ENCODE measurements around the gene XRN2.
"Not testable (repeated sequence)": the region's sequence is repeated elsewhere in the genome, so short reads cannot be mapped to it uniquely, and the experiment has no call there.

The XRN2 gene

DNA sequence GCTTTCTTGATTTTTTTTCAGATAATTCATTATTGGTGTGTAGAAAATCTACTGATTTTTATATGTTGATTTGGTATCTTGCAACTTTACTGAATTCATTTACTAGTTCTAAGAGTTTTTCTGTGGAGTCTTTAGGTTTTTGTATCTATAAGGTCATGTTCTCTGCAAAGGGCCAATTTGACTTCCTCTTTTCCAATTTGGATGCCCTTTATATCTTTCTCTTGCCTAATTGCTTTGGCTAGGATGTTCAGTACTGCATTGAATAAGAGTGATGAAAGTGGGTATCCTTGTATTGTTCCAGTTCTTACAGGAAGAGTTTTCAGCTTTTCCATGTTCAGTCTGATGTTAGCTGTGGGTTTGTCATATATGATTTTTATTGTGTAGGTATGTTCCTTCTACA, 108.6 kb downstream of the XRN2 start:
- Histone ChIP-seq H3K4me1 (no peaks in the 10 kb centered on the region), H3K4me3 (no peak overlapping the region), H3K9me3 (peaks cover 15% of the 10 kb centered on the region), H3K9ac (no peak overlapping the region), H3K36me3 (no peaks in the 10 kb centered on the region), H3K27ac (no peak overlapping the region), H3K4me2 (no peak overlapping the region), H3K27me3 (no peaks in the 10 kb centered on the region), H4K20me1 (no peaks in the 10 kb centered on the region)
- TF ChIP-seq Cebpa-rat (IDR thresholded peaks at IDR 0.05) = no peak

DNA sequence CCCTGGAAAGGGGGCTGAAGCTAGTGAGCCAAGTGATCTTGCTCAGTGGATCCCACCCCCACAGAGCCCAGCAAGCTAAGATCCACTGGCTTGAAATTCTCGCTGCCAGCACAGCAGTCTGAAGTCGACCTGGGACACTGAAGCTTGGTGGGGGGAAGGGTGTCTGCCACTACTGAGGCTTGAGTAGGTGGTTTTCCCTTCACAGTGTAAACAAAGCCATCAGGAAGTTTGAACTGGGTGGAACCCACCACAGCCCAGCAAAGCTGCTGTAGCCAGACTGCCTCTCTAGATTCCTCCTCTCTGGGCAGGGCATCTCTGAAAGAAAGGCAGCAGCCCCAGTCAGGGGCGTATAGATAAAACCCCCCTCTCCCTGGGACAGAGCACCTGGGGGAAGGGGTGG, 110.9 kb downstream of the XRN2 start:
- not testable (repeated sequence) for H3K27me3 ChIP-seq, H3K36me3 ChIP-seq, H3K27ac ChIP-seq, H3K4me2 ChIP-seq, H3K9ac ChIP-seq, H3K4me1 ChIP-seq, H3K4me3 ChIP-seq, H4K20me1 ChIP-seq
- H3K9me3 ChIP-seq = peaks cover 15% of the 10 kb centered on the region

DNA sequence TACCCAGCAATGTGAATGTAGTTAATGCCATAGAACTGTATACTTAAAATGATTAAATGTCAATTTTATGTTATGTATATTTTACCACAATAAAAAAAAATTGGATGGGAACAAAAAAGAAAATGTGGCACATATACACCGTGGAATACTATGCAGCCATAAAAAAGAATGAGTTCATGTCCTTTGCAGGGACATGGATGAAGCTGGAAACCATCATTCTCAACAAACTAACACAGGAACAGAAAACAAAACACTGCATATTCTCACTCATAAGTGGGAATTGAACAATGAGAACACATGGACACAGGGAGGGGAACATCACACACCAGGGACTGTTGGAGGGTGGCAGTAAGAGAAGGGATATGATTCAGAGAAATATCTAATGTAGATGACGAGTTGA, 116.0 kb downstream of the XRN2 start:
- H3K4me2 ChIP-seq, H3K4me3 ChIP-seq, H3K36me3 ChIP-seq, H3K27ac ChIP-seq, H4K20me1 ChIP-seq, H3K9ac ChIP-seq, H3K27me3 ChIP-seq, H3K4me1 ChIP-seq: not testable (repeated sequence)
- H3K9me3 ChIP-seq = peaks cover 19% of the 10 kb centered on the region

DNA sequence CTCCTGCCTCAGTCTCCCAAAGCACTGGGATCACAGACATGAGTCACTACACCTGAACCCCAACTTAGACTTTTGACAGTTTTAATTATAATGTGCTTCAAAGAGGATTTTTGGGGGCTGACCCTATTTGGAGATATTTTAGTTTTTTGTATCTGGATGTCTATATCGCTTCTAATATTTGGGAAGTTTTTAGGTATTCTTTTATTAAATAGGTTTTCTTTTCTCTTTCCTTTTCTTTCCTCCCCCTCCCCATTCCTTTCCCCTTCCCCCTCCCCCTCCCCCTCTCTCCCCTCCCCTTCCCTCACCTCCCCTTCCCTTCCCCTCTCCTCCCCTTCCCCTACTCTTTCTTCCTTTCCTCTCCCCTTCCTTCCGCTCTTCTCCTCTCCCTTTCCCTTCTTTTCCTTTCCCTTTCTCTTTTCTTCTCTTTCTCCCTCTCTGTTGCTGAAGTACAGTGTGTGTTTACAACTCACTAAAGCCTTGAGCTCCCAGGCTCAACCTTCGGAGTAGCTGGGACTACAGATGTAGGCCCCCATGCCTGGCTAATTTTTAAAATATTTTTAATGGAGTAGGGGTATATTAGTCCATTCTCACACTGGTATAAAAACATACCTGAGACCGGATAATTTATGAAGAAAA, 118.6 kb downstream of the XRN2 start:
- no peak overlapping the region for H3K9ac ChIP-seq
- TF ChIP-seq Cebpa-rat (IDR thresholded peaks at IDR 0.05) = no peak
- H3K36me3 ChIP-seq = no peaks in the 10 kb centered on the region
- no peaks in the 10 kb centered on the region for H3K27me3 ChIP-seq
- H3K4me2 ChIP-seq = no peak overlapping the region
- H4K20me1 ChIP-seq = no peaks in the 10 kb centered on the region
- no peak overlapping the region for H3K4me3 ChIP-seq
- H3K4me1 ChIP-seq = no peaks in the 10 kb centered on the region
- no peak overlapping the region for H3K27ac ChIP-seq
- H3K9me3 ChIP-seq = peaks cover 40% of the 10 kb centered on the region

DNA sequence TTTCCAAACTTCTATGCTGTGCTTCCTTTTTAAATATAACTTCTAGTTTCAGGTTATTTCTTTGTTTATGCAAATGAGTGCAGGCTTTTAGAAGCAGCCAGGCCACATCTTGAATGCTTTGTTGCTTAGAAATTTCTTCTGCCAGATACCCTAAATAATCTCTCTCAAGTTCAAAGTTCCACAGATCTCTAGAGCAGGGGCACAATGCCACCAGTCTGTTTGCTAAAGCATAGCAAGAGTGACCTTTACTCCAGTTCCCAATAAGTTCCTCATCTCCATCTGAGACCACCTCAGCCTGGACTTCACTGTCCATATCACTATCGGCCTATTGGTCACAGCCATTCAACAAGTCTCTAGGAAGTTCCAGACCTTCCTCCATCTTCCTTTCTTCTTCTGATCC, 120.6 kb downstream of the XRN2 start:
- not testable (repeated sequence) for H3K9ac ChIP-seq, H3K36me3 ChIP-seq, H4K20me1 ChIP-seq, H3K4me3 ChIP-seq, H3K4me2 ChIP-seq, H3K4me1 ChIP-seq, H3K27ac ChIP-seq, H3K27me3 ChIP-seq
- peaks cover 40% of the 10 kb centered on the region for H3K9me3 ChIP-seq

DNA sequence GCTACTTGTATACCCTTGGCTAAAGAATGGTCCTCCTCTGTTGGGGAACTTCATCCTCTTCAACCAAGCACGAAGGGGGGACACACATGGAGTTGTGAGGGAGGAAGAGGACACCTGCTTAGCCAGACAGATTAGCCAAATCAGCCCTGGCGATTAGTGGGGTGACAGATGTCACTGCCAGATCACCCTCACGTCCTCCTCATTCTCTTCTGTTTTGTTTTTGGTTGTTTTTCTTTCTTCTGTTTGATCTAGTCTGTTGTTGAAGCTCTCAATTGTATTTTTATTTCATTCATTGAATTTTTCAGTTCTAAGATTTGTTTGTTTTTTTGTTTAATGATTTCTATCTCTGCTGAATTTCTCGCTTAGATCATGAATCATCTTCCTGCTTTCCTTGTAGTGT, 121.7 kb downstream of the XRN2 start:
- no peak for TF ChIP-seq Cebpa-rat (IDR thresholded peaks at IDR 0.05)
- Histone ChIP-seq H3K27me3 (no peaks in the 10 kb centered on the region), H3K9me3 (peaks cover 40% of the 10 kb centered on the region), H3K9ac (no peak overlapping the region), H3K4me3 (no peak overlapping the region), H3K27ac (no peak overlapping the region), H3K4me2 (no peak overlapping the region), H3K4me1 (no peaks in the 10 kb centered on the region), H4K20me1 (no peaks in the 10 kb centered on the region), H3K36me3 (no peaks in the 10 kb centered on the region)

DNA sequence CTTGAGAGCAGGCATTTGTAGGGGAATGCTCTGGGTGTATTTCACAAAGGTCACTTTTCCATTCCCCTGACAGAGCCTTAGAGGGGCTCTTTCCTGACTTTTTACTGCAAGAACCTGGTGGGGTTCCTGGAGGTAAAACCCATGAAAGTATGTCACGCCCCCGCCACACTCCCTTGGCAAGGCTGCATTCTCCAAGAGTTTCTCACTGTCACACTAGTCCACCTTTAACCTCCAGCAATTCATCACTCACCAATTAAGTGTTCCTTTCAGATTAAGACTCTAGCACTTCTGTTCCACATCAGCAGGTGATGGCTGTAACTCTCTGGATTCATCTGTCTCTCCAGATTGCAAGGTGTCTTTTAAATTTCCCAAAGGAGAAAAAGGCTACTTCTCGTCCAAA, 126.9 kb downstream of the XRN2 start:
- Histone ChIP-seq H3K4me1 (no peaks in the 10 kb centered on the region), H3K27ac (no peak overlapping the region), H3K27me3 (no peaks in the 10 kb centered on the region), H3K9me3 (peaks cover 13% of the 10 kb centered on the region), H4K20me1 (no peaks in the 10 kb centered on the region), H3K4me2 (no peak overlapping the region), H3K36me3 (no peaks in the 10 kb centered on the region), H3K9ac (no peak overlapping the region), H3K4me3 (no peak overlapping the region)
- no peak for TF ChIP-seq Cebpa-rat (IDR thresholded peaks at IDR 0.05)

DNA sequence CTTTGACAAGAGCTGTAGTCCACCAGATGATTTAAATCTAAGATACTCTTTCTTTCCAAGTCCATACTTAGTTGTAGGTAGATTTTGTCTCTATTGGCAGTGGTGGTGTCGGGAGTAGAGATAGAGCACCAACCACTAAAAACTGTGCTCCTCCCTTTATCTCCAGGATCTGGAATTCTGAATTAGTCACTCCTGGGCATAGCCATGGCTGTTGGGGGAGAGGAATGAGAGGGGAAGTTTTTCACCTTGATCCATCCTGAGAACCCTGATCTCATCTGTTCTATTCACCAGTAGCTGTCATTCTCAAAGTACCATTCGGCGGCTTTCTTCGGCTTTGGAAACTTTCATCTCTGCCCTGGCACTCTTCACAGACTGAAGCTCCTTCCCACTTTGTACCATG, 129.8 kb downstream of the XRN2 start:
- no peak overlapping the region for H3K27ac ChIP-seq
- no peaks in the 10 kb centered on the region for H3K27me3 ChIP-seq
- H4K20me1 ChIP-seq = no peaks in the 10 kb centered on the region
- no peak overlapping the region for H3K4me2 ChIP-seq
- no peak overlapping the region for H3K9ac ChIP-seq
- H3K9me3 ChIP-seq = no peaks in the 10 kb centered on the region
- H3K36me3 ChIP-seq = no peaks in the 10 kb centered on the region
- no peaks in the 10 kb centered on the region for H3K4me1 ChIP-seq
- no peak for TF ChIP-seq Cebpa-rat (IDR thresholded peaks at IDR 0.05)
- H3K4me3 ChIP-seq = no peak overlapping the region

DNA sequence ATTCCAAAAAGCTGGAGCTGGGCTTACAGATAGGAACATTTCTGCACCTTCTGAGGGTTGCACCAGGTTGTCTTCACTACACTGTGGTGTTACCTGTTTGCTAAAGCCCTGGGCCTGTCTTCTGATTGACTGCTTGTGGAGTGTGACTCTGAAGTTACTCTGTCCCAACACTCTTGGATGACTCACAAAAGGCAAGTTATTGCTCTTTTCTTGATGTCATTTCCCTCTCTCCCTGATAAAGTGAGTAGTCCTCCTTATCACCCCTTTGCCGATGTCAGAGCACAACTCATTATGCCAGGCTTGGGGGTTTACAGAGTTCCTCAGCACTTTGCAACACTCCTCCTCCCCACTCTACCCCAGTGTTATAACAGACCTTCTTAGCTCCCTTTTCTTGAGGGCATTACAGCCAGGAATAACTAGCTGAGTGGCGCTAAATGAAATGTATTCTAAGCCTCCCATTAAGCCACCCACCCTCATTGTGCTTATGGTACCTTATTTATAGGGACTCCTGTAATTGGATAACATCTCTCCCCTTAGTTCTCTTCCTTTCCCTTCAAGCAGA, 130.3 kb downstream of the XRN2 start:
- no peak for TF ChIP-seq Cebpa-rat (IDR thresholded peaks at IDR 0.05)
- H4K20me1 ChIP-seq = no peaks in the 10 kb centered on the region
- no peaks in the 10 kb centered on the region for H3K36me3 ChIP-seq
- no peak overlapping the region for H3K4me3 ChIP-seq
- H3K4me1 ChIP-seq = no peaks in the 10 kb centered on the region
- no peaks in the 10 kb centered on the region for H3K9me3 ChIP-seq
- H3K27ac ChIP-seq = no peak overlapping the region
- no peak overlapping the region for H3K4me2 ChIP-seq
- no peaks in the 10 kb centered on the region for H3K27me3 ChIP-seq
- H3K9ac ChIP-seq = no peak overlapping the region

DNA sequence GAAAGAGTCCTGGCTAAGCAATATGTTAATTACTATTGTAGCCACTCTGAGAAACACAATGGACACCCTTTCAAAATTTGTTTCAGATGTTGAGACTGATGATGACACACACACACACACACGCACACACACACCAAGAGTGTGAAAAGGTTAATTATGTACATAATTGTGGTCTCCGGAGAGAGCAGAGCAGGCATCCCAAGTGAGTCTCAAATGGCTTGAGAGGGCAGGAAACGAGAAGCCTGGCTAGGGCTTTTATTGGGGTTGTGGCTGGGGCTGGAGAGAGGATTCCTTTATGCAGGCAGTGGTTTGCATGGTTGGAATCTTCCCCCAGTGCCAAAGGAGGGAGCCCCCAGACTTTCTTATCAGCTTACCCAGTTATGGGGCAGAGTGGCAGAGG, 132.4 kb downstream of the XRN2 start:
- no peak overlapping the region for H3K4me3 ChIP-seq
- H3K9me3 ChIP-seq = no peaks in the 10 kb centered on the region
- H3K27me3 ChIP-seq = no peaks in the 10 kb centered on the region
- H3K36me3 ChIP-seq = no peaks in the 10 kb centered on the region
- H3K4me2 ChIP-seq = no peak overlapping the region
- no peak overlapping the region for H3K27ac ChIP-seq
- TF ChIP-seq Cebpa-rat (IDR thresholded peaks at IDR 0.05) = no peak
- H4K20me1 ChIP-seq = no peaks in the 10 kb centered on the region
- H3K4me1 ChIP-seq = no peaks in the 10 kb centered on the region
- no peak overlapping the region for H3K9ac ChIP-seq

DNA sequence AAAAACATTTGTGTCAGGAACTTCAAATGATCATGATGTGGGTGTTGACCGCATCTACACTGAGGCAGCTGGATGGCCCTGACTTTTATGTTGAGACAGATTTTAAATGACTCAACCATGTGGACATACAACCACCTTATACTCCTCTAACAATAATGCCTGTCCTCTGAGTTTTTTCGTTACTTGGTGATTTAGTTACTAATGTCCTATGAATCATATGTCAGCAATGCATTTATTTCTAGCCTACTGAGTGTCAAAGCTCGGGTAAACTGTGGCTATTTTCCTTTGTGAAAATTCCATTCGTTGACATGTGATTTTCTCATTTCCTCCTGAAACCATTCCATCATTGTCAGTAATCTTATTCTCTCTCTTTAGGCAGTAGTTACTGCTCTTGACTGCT, 133.1 kb downstream of the XRN2 start:
- H3K9ac ChIP-seq = no peak overlapping the region
- H3K27me3 ChIP-seq = no peaks in the 10 kb centered on the region
- no peaks in the 10 kb centered on the region for H3K4me1 ChIP-seq
- H4K20me1 ChIP-seq = no peaks in the 10 kb centered on the region
- H3K4me3 ChIP-seq = no peak overlapping the region
- TF ChIP-seq Cebpa-rat (IDR thresholded peaks at IDR 0.05) = no peak
- no peaks in the 10 kb centered on the region for H3K36me3 ChIP-seq
- no peak overlapping the region for H3K4me2 ChIP-seq
- H3K27ac ChIP-seq = no peak overlapping the region
- no peaks in the 10 kb centered on the region for H3K9me3 ChIP-seq
